HG02870 (cell line): ENCODE results near the gene KCND1.

ENCODE experiments used
- ATAC-seq: cut with Tn5 transposase; IDR thresholded peaks from one replicate; pipeline ENCODE4 v1.9.1; 2021; ENCODE audit warnings: mild to moderate bottlenecking, moderate library complexity; ENCODE audit not compliant: unreplicated experiment

The KCND1 gene

DNA sequence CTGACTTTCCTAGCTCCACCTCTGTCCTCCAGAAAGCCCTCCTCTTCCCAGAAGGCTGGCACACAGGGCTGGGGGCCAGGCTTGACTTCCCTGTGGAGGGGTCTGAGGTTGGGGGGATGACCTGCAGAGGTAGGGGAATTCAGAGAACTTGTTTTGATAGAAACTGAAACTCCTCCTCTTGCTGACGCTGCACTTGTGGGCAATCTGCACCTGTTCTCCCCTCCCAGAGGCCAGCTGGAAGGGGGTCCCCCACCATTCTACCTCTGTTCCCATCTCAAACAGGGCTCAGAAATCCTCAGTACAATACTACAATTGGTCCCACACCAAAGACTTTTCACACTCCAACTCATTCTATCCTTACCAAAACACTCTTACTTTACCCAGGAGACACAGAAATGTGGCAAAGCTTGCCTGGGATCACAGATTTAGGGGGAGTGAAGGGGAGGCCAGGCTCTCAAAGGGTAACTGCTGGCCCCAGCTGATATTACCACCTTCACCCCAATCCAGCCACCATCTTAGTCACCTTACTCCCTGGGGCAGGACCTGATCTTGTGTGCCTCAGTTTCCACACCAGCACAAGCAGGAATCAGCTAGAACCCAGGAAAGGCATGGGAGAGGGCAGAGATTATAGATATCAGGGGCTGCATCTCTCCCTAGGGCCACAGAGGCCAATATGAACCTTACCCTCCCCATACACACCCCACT lies 32.8 kb downstream of the KCND1 start:
- ATAC-seq = peak; percentile 52

DNA sequence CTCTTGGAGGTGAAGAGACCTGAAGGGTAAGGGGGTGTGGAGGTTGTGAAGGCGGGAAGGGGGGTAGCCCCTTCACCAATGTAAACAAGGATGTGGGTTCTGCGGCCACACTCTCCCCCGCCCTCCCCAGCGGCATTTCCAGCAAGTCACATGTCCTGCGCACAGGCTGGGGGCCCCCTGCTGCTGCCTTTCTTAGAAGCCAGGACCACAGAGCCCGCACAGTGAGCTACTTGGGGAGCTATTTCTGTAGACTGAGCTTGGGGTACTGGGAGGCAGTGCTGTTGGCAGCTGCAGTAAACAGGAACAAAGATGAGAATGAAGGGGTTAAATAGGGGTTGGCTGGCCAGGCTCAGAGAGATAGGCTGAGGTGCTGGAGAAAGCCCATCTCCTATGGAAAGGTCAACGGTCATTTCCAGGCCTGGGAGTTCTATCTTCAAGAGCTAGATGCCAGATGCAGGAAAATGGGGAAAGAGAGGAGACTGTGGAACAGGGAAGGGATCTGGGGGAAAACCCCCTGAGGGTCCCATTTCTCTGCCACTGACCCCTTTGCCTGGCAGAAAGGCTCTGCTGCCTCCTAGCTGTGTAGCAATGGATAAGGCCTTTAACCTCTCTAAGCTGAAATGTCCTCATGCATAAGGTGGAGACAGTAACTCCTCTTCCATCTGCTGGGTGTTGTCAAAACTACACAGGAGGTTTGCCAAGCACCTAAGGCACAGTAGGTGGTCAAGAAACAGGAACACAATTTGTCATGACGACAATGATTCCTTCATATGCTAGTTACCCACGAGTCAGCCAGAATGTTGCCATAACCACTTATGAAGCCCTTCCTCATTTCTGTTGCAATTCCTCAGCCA lies 34.4 kb downstream of the KCND1 start:
- ATAC-seq = peak; percentile 45

DNA sequence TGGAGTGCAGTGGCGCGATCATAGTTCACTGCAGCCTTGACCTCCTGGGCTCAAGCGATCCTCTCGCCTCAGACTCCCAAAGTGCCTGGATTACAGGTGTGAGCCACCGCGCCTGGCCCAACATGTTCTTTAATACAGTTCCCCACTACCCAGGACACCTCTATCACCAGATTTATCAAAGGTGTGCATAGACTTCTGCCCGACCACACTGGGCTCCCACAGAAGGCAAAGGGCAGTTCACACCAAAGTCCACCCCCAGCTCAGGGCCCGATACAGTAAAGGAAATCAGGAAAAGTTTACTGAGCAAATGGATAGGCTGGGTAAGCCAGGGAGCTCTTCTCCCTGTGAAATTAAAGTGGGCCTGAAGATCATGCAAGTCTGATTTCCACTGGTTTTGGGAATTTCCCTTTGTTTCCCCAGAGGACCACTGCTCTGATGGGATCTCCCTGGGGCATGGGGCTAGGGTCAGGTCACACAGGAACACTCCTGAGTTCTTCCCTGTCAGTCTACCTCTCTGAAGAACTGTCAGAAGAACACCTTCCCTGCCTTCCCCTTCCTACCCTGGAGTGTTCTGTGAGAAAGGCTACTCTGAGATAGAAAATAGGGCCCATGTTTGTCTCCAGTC lies 35.1 kb downstream of the KCND1 start:
- no peak for ATAC-seq

DNA sequence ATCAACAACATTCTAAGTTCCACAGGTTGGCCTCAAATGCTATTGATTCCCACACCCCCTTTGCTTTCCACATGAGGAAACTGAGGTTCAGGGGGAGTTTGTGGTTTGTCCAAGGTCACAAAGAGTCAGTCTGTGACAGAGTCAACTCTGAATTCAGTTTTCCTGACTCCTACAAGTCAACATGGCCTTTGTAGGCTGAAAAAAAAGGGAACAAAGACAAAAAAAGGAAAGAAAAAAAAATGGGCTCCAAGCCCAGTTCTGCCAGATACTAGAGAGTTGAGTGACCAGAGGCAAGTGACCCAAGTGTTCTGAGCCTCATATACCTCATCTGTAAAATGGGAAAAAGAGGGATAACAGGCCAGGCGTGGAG lies 36.4 kb downstream of the KCND1 start:
- ATAC-seq = no peak

DNA sequence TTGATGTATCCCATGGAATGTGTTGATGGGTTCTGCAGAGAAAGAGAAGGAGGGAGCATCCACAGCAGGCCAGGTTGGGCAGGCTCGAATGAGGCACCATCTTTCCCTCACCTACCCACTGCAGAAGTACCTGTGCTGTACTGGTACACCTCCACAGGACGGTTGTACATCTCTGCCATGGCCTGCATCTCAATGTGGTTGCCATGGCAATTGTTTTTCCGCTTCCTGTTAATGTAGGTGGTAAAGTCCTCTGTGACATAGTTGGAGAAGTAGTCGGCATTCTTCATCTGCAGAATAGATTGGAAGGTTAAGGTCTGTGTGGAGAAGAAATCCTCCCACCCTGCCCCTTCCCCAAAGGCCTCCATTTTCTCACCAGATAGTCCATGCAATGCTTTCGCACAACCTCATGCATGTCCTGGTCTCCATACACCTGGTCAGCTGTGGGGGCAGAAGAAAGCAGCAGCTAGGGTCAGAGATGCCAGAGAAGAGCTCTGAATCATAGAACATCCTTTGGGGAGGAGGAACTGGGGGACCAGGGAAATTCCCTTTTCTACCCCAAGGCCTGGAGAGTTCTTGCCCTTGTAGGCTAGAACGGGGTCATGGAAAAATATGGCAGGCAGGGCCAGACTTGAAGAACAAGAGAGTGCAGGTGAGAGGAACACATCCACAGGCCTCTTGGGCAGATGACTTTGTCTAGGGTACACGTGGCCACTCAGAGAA lies 36.9 kb downstream of the KCND1 start:
- no peak for ATAC-seq

DNA sequence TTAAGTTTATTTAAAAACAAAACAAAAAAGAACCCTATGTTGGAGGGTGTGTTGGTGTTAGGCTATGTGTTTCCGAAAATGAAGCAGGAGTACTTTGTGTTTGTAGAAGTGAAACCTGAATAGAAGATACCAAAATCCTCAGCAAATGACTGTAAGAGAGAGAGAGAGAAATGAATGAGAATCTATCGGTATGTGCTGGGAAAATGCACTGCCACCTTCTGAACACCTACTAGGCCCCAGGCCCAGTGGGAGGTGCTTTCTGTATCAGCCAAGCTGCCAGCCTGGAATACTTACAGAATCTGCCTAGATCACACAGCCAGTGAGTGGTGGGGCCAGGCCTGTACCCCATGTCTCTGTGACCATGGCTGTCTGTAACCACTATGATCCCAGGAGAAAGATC lies 37.9 kb downstream of the KCND1 start:
- peak; percentile 30 for ATAC-seq

DNA sequence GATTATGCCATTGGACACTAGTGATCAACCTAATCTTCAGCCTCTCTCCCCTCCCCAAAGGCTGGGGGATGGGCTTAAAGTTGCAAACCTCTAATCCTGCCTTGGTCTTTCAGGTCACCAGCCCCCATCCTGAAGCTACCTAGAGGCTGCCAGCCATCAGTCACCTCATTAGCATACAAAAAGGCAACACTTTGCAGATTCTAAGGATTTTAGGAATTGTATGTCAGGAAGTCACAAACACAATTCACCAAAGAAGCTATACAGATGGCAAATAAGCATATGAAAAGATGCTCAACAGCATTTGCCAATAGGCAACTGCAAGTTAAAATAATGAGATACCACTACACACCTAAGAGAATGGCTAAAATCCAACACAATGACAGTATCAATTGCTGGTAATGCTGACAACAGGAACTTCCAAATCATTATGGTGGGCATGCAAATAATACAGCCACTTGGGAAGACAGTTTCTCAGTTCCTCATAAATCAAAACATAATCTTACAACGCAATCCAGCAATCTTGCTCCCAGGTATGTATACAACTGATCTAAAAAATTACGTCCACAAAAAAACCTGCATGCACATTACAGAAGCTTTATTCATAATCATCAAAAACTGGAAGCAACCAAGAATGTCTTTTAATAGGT lies 43.8 kb downstream of the KCND1 start:
- ATAC-seq = no peak

DNA sequence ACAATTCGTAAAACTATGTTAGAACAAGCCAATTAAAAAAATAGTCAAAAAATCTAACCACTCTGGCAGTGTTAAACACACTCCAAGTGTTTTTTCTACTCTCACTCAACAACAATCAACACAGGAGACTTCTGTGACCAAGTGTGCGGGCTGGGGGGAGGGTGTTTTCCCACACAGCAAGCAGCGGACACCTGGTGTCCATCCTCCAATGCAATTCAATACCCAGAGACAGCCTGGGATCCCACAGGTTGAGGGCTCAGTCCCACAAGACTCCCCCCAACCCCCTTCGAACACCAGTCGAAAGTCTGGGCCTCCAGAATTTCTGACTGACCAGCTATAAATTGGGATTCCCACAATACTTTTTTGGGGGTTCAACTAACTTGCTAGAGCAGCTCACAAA lies 44.5 kb downstream of the KCND1 start:
- ATAC-seq = no peak

DNA sequence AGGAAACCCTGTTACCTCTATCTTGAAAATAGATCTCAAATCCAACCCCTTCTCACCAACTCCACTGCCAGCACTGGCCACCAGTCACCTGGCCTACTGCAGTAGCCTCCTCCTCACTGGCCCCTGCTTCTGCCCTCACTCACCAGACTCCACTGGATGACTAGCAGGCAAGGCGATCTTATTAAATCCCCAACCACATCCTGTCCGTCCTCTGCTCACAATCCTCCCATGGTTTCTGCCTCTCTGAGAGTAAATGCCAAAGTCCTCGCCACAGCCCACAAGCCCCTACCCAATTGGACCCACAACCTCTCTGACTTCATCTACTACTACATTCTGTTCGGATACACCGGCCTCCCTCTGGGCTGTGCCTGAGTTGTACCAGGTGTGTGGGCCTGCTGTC lies 47.4 kb downstream of the KCND1 start:
- ATAC-seq = no peak

DNA sequence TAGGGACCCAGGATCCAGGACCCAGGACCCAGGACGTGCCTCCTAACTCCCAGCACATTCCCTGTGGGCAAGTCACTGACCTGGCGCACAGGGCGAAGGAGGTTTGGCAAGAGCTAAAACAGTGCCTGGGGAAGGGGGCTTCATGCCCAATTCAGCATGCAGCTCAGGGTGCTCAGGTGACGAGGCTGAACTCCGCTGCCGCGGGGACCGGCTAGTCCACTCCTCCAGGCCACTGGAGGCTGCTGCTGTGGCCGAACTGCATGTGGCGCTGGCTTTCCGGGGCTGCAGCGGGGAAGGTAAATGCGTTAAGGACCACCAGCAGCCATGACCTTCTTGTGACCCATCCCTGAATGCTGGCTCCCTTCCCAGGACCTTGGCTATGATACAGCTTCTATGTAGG lies 47.9 kb downstream of the KCND1 start:
- ATAC-seq = no peak

DNA sequence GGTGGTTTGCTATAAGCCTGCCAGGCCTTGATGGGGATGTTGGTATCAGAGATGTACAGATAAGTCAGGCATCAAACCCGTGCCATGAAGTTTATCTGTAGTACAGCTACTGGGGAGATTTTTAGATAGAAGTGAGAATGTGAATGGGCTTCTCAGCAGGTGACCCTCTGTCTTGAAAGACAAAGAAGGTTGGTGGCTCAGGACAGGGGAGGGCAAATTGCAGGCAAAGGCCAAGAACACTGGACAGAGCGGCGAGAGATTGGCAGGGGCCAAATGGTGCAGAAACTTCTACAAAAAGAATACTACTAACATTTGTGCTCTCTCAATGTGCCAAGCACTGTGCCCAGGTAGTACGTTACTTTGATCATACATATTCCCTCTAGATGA lies 50.9 kb downstream of the KCND1 start:
- no peak for ATAC-seq

DNA sequence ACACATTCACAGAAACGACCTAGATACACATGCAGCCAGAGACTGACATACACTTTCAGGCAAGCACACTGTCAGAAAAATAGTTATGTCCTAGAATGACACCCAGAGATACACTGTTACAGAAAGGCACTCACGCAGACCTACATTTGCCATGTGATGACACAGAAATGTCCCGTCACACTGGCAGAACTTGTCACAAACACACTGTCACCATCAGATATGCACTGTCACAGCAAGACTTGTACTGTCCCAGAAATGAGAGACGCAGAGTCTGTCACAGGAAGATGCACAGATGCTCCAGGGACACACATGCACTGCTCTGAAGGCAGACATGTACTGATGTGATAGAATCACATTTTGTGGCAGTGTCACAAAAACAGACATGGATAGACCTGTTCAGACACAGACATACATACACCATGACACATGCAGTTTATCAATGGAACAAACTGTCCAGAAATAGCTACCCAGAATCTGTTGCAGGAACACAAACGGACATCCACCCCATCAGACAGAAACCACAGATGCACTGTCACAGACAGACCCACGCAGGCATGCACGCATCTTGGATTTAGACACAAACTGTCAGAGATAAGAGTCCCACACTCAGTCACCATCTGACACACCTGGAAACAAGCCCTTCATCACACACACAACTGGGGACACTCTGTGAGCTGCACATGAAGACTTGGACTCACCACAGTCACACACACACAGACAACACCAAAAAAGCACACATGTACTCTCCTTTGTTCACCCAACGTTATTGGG lies 51.5 kb downstream of the KCND1 start:
- no peak for ATAC-seq

DNA sequence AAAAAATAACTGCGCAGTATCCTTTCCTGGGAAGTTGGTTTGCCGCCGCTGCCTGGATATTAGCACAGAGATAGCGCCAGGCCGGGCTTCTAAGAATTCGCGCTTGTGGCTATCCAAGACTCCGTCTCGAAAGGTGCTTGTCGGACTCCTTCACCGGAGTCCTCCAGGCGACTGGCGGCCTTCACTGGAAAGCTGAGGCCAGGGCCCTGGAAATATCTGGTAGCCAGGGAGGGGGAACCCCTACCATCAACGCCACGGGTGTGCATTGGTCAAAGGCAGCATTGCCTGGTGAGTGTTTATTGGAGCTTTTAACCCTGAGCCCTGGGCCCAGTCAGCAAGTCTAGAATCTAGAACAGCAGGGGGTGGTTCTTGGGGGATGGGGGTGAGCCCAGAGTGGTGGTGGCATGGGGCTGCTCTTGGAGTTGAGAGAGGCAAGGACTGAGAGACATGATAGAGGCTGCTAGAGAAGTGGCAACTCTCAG lies 52.2 kb downstream of the KCND1 start:
- ATAC-seq = peak; percentile 4

DNA sequence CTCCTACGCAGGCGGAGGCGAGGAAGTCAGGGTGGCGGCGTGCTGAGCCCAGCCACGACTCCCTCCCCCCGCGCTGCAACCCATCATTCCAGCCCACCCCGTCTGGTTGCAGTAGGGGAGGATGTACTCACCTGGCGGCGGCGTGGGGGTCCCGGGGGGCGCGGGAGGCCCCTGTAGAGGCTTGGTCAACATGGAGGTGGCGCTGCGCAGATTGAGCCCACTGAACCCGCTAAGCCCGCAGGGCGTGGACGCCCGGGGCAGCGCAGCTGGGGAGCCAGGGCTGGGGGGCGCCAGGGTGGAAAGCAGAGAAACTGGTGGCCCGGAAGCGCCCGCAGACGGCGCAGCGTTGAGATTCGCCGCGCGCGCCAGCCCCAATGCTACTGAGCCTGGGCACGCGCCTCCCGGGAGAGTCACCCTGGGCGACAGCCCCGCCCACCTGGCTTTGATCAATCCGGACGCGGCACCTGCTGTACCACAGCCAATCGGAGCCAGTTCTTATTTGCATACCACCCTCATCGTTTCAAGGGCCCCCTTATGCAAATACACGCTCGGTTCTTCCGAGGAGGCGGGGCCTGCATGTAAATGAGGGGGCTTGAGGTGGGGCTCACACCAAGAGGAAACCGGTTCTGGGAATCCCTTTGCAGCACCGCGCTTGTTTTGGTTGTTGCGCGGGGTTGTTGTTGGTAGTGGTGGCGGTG lies 52.9 kb downstream of the KCND1 start, which contains the start of gene PIM2:
PIM2 (minus strand) TSS at position 382 of the 698 bp plus-strand sequence; CDS start at position 192, 190 bp downstream.
- peak; percentile 55 for ATAC-seq

DNA sequence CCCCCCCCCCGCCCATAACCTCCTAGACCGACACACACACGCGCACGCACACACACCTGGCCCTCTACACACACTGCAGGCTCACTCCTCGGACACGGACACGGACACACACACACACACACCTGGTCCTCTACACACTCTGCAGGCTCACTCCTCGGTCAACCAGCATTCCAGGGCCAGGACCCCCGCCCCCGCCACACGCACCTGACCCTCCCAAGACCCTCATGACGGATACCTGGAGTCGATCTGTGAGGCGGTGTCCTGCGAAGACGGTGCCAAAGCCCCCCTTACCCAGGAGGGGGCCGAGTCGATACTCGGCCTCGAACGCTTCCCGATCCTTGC lies 53.4 kb downstream of the KCND1 start:
- ATAC-seq = no peak

DNA sequence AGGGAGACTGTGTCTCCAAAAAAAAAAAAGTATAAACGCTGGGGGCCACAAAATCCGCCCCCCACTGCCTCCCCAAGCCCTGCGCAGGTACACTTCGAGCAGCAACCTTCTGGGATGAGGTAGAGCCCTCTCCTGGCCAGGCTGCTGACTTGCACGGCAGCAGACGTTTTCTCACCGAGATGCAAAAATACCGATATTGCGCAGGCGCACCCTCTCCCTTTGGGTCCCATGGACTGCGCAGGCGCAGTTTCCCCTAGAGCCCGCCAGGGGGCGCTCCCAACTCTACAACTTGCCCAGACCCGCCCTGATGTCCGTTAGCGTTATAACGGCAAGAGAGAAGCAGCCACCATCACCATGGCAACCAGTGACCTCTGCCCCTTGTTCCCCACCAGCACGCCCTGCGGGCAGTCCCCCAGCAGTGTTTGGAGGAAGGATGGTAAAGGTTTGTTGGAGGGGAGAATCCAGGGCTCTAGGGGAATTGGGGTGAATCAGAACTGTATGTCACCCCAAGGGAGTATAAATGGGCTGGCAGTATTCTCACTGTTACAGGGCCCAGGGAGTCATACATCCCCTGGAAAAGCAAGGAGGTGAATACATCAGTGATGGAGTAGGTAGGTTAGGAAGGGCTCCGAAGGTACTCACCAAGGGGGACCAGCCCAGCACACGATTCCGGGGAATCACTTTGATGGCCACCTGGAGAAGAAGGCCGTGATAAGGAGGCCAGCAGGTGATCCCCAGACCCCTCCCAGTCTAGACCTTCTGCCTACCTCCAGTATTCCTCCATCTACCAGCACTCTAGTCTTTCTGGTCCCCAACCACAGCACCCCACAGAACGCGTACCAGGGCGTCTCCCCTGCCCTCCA lies 54.3 kb downstream of the KCND1 start:
- ATAC-seq = peak; percentile 38

DNA sequence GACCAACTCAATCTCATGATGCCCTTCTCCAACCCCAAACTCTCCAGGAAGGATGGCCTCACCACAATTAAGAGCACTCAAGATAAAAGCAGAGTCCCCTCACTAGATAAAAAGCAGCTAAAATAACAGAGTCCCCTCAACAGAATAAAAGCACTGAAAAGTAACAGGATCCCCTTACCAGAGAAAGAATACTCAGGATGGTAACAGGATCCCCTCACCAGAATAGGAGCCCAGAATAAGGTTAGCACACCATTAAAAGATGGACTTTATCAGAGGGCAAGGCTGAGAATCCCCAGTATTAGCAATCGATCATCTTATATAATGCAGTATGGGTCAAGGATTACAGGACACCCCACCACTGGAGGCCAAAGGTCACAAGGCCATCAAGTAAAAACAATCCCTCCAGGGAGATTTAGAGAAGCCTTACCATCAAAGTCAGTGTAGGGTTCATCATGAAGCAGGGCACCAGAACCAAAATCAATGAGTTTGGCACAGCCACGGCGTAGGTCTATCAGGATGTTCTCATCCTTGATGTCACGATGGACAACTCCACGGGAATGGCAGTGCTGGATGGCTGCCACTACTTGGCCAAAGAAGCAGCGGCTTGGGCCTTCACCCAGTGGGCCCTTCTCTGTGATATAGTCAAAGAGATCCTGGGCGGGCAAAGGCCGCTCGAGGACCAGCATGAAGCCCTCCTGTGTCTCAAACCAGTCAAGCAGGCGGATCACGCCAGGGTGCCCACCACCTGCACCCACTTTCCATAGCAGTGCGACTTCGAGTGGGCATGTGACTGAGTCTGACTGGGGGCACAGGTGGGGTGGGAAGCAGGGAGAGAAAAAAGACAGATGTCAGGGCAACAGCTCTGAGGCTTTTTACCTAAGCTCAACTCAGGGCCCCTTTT lies 56.8 kb downstream of the KCND1 start:
- no peak for ATAC-seq
